Hematopoietic multipotent progenitor cell treated with erythropoietin and hydrocortisone succinate and interleukin-3 and kit ligand, for 17 days (in vitro differentiated cells): ENCODE measurements around the gene KCTD13.
A peak's percentile ranks its signal among the peaks of the same experiment; 100 is the strongest.
"Not testable (repeated sequence)": the region's sequence is repeated elsewhere in the genome, so short reads cannot be mapped to it uniquely, and the experiment has no call there.

Source experiments
- DNase-seq: peaks from one replicate; pipeline ENCODE4 v3.0.0-alpha.2; 2015; ENCODE audit warnings: low spot score

The KCTD13 gene, protein sequence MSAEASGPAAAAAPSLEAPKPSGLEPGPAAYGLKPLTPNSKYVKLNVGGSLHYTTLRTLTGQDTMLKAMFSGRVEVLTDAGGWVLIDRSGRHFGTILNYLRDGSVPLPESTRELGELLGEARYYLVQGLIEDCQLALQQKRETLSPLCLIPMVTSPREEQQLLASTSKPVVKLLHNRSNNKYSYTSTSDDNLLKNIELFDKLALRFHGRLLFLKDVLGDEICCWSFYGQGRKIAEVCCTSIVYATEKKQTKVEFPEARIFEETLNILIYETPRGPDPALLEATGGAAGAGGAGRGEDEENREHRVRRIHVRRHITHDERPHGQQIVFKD

GRCh38 chr16:29925781-29926710 lies at the start of gene KCTD13:
KCTD13 (minus strand) TSS chr16:29926226; CDS start chr16:29926033, 193 bp downstream.
- DNase-seq = peak; percentile 94

DNA sequence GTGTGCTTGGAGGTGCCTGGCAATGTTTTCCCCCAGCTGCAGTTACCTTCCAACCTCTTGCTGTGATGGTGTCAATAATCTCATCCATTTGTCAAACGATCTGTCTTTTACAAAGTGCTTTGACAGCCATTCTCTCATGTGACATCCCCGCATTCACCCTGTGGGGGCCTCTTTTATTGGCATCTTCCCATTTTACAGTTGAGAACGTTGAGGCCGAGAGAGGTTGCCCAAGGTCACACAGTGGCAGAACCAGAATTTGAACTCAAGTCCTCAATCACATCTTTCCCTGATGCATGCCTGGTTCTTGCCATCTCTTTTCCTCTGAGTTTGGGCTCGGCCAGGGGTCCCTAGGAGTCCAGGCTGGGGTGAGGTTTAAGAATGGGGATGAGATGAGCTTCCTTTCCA lies 49.1 kb upstream of the KCTD13 start:
- no peak for DNase-seq

DNA sequence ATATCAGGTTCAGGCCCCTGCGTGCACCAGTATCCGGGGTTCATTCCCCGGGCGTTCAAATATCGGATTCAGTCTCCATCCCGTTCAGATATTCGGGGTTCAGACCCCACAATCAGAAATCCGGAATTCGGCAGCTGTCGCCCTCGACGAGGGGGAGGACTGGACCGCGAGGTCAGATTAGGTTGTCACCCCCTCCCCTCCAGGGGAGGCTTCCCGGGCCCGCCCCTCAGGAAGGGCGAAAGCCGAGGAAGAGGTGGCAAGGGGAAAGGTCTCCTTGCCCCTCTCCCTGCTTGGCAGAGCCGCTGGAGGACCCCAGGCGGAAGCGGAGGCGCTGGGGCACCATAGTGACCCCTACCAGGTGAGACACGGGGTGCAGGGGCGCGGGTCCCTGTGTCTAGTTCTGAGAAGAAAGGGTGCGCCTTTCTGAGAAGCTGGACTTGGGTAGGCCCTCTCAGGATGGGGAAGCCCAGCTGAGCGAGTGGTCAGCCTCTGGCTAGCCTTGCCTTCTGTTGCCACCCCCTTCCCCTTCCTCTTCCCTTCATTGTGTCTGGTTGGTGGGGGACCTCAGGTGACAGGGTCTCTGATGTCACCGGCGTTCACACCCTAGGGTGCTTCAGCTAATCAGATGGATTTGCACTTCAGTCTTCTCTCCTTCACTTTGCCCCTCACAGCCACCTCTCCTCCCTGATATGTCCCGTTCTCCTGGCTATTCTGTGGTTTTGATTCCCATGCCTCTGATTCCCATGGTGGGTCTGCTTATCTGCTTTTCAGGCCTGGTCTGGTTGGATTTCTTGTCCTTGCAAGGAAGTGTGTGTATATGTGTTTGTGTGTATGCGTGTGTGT lies 48.5 kb upstream of the KCTD13 start:
- no peak for DNase-seq

- DNase-seq = peak; percentile 90
Observed at GRCh38 chr16:29973384-29974246, 47.6 kb upstream of the KCTD13 start, which contains the start of gene TAOK2. TAOK2 (plus strand) TSS chr16:29973868; CDS start chr16:29977773, 3,905 bp downstream.

GRCh38 chr16:29972992-29973383 lies 47.0 kb upstream of the KCTD13 start:
- no peak for DNase-seq

GRCh38 chr16:29972500-29972899 lies 46.5 kb upstream of the KCTD13 start:
- no peak for DNase-seq

DNA sequence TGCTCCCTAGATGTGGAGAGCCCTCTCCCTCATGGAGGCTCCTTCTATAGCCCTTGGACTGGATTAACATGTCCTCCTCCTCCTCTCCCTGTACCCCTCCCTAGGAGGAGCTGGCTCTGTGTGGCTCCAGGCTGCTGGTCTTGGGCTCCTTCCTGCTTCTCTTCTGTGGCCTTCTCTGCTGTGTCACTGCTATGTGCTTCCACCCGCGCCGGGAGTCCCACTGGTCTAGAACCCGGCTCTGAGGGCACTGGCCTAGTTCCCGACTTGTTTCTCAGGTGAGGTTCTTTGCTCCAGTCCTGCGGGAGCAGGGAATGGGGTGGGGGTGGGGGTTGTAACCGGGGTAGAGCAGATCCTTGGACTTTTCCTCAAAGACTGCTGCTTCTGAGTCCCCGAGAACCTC lies 45.3 kb upstream of the KCTD13 start:
- DNase-seq = no peak

- no peak for DNase-seq
Observed at GRCh38 chr16:29968205-29968604, 42.2 kb upstream of the KCTD13 start.

DNA sequence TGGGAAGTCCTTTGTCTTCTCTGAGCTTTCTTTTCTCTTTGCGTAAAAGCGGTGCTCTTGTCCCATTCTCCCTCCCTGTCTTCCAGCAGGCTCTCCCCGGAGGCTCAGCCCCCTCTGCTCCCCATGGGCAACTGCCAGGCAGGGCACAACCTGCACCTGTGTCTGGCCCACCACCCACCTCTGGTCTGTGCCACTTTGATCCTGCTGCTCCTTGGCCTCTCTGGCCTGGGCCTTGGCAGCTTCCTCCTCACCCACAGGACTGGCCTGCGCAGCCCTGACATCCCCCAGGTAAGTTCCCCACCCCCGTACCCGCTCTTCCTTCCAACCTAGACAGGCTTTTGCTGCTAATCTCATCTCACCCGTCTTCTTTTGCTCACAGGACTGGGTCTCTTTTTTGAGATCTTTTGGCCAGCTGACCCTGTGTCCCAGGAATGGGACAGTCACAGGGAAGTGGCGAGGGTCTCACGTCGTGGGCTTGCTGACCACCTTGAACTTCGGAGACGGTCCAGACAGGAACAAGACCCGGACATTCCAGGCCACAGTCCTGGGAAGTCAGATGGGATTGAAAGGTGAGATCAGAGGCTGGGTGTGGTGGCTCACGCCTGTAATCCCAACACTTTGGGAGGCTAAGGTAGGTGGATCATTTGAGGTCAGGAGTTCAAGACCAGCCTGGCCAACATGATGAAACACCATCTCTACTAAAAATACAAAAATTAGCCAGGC lies 37.2 kb upstream of the KCTD13 start:
- DNase-seq = no peak

DNA sequence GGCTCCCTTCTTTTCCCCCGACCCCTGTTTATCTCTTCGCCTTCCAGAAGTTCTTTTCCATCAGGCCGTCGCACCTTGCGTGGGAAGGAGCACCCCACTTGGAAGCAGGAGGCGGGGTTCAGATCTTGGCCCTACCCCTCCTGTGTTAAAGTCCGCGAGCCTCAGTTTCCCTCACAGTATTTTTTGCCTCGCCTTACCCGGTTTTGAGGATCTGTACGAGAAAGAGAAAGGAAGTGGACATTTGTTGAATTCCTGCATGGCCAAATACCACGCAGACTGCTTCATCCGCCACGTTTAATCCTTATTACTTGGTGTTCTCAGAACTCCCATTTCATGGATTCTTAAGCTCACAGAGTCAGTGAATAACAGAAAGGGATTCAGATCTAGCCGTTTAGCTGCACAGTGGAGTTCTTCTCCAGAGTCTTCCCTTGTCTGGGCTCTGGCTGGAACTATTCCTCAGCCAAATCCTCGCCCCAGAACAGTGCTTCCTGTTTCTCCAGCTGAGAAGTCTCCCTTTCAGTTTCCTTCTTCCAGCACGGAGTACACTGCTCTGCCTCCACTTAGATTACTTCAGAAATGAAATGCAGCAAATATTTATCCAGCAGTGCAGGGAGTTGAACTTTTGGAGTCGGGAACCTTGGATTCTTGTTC lies 36.4 kb upstream of the KCTD13 start:
- no peak for DNase-seq

- DNase-seq = peak; percentile 79
Observed at GRCh38 chr16:29961479-29962343, 35.7 kb upstream of the KCTD13 start, which contains the start of gene TMEM219. TMEM219 (plus strand) TSS chr16:29962079; CDS start chr16:29963144, 1,065 bp downstream.

- DNase-seq = no peak
Observed at GRCh38 chr16:29961127-29961478, 35.1 kb upstream of the KCTD13 start.

DNA sequence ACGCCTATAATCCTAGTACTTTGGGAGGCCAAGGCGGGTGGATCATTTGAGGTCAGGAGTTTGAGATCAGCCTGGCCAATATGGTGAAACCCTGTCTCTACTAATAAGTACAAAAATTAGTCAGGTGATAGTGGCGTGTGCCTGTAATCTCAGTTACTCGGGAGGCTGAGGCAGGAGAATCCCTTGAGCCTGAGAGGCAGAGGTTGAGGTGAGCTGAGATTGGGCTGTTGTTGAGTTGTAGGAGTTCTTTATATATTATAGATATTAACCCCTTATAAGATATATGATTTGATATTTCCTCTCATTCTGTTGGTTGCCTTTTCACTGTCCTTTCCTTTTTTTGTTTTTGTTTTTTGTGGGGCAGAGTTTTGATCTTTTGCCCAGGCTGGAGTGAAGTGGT lies 33.8 kb upstream of the KCTD13 start:
- DNase-seq = not testable (repeated sequence)

DNA sequence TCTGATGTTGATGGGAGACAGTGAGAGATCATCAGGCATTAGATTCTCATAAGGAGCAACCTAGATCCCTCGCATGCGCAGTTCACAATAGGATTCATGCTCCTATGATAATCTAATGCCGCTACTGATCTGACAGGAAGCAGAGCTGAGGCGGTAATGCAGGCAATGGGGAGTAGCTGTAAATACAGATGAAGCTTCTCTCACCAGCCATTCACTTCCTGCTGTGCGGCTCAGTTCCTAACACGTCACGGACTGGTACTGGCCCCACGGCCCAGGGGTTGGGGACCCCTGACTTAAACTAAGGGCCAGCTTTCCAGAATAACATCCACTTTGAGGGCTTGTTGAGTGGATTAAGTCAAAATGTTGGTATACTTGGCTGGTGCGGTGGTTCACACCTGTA lies 33.3 kb upstream of the KCTD13 start:
- DNase-seq = no peak

DNA sequence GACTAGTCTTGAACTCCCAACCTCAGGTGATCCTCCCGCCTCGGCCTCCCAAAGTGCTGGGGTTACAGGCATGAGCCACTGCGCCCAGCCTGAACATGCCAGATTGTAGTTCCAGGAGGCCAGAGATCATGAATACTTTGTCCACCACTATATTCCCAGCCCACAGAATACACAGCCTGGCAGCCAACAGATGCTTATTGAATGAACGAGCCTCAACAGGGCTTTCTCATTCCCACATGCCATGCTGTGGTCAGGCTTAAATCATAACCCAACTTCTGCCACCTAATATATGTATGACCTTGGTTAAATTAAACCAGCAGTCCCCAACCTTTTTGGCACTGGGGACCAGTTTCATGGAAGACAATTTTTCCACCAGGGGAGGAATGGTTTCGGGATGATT lies 32.7 kb upstream of the KCTD13 start:
- DNase-seq = no peak

- DNase-seq = no peak
Observed at GRCh38 chr16:29951625-29952365, 25.8 kb upstream of the KCTD13 start.

DNA sequence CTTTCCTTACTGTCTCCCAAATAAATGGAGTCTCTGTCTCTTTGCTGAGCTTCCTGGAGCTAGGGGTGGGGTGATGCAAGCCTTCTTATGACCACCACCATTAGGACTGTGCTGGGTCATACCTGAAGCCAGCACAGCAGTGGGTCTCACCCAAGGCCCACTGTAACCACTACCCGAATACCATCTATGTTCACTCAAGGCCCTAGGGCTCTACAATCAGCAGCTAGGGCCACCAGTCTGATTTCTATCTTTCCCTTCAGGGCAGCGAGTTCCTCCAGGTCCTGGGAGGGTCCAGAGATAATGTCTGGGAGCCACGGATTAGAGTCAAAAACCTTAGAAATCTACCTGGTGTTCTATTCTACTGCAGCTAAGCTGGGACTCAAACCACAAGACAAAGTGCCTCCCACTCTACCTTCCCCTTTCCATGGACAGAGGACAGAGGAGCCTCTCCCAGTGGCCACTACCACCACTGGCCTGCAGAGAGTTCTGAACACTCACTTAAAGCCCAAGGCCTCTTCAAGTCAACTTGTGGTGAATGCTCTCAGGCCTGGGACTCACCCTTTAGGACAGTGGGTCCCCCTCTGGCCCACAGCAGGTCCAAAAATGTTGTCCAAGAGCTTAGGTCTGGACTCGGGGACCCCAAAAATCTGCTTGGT lies 24.9 kb upstream of the KCTD13 start:
- no peak for DNase-seq

GRCh38 chr16:29947897-29948296 lies 21.9 kb upstream of the KCTD13 start:
- no peak for DNase-seq
